Activated CD8-positive, alpha-beta memory T cell treated with anti-CD3 and anti-CD28 coated beads, Interleukin-2, amount 50 U/mL, for 4 hours (primary cell): ENCODE data around the gene IFT88.

Experiments
- DNase-seq: peaks from one replicate; pipeline ENCODE4 v3.0.0-alpha.2; 2020

The IFT88 gene

DNA sequence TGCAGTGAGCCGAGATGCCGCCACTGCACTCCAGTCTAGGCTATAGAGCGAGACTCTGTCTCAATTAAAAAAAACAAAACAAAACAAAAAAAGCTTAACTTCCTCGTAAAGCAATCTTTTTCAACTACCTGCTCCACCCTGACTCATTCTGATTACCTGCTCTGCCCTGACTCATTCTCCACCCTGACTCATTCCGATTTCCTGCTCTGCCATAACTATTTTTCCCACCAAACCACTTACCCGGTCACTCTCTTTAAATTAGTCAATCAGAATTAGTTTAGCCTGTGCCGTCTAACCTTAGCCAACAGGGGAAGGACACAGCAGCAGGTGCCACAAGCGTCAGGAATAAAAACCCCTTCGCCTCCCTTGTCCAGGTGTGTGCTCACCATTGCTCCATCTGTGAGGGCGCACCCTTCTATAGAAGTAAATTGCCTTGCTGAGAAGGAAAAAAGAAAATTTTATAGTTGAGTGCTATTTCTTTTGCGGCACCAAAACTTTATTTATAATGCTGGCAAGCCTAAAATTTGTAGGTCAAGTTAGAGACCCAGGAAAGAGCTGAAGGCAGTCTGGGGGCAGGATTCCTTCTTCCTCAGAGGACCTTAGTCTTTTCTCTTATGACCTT lies 1.7 kb upstream of the IFT88 start:
- DNase-seq = no peak

DNA sequence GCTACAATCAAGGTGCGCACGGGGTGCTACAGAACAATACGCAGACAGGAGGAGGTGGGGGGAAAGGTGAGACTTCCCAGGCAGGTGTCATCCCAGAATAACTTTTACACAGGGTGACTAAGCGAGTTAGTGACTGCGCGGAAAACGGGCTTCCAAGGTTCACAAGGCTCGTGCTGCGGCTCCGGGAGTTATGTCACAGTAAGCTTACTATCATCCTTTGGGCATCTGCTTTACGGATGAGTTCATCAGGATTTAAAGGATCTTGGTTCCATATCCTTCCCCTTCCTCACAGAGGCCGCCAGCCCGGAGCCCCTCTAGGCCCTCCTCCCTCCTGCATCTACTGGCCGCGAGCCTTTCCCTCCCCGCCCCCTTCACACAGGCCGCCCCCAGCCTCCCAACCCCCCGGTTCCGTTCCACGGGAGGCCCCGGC lies 474 bp upstream of the IFT88 start:
- no peak for DNase-seq

DNA sequence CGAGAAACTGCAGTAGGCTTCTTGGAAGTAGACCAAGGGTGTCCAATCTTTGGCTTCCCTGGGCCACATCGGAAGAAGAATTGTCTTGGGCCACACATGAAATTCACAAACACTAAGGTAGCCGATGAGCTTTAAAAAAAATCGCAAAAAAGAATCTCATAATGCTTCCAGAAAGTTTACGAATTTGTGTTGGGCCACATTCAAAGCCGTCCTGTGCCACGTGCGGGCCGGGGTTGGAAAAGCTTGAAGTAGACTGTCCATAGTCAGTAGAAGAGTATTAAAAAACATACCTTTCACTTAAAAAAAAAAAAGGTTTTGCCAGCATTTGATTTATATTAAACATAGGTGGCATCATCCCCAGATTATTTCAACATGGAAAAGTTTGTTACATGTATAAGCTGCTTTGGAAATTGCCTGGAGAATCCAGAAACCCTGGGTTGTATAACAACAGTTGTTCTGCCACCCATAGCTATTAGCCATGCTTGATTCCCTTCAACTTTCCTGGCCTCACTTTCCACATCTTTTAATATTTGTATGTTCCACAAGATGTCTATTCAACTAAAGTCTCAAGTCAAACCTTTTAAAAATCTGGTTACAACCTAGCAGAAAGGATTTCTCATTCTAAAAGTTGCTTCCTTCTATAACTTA lies 1.0 kb downstream of the IFT88 start:
- DNase-seq = no peak

DNA sequence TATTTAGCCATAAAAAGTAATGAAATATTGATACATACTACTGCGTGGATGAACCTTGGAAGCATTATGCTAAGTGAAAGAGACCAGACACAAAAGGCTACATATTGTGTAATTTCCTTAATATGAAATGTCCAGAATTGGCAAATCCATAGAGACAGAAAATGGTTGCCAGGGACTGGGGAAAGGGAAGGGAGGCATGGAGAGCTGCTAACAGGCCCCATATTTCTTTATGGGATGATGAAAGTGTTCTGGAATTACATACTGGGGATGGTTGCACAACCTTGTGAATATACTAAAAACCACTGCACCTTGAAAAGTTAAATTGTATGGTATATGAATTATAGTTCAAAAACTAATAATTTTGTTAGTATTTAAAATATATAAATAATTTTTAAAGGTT lies 3.6 kb downstream of the IFT88 start:
- no peak for DNase-seq

DNA sequence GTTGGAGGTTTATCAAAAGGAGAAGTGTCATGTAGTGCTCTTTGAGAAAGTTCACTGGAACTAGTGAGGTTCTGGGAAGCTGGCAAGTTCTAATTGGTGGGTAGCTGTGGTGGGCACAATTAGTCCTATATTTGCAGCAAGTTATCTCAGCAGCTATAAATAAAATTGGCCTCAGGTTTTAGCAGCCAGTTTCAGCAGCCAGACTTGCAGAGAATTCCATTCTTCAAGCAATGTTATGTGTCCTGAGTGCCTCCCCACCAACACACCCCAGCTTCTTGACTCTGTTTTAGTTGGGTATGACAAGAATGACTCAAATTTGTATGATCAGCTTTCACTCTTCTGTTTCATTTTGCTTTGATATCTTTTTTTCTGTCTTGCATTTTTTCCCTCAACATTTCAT lies 4.7 kb downstream of the IFT88 start:
- DNase-seq = no peak

DNA sequence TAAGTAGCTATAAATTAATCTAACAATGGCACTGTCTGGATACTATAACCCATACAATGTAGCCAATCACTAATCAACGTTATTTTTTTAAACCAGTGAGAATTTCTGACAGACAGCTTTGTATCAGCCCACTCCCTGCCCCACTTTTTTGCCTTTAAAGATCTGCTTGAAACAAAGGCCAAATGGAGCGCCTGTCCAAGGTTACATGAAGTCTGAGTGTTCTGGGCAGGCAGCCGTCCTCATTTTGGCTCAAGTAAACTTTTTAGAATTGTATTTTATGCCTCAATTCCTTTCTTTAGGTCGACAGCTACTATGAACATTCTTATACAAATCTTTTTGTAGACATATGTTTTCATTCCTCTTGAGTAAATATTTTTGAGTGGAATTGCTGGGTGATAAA lies 6.2 kb downstream of the IFT88 start:
- no peak for DNase-seq

DNA sequence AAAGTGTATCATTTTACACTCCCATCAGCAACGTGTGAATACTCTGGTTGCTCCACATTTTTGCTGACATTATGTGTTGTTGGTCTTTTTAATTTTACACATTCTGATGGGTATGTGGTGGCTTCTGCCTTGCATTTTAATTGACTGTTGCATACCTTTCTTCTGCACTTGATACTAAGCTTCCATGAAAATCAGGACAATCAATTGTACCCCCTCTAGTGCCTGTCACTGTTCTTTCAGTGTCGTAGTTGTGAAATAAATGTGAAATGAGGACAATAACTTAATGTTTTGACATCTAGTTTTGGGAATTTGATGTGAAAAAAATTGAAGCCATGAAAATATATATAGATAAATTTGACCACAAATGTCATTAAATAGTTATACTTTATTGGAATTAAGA lies 6.7 kb downstream of the IFT88 start:
- no peak for DNase-seq

DNA sequence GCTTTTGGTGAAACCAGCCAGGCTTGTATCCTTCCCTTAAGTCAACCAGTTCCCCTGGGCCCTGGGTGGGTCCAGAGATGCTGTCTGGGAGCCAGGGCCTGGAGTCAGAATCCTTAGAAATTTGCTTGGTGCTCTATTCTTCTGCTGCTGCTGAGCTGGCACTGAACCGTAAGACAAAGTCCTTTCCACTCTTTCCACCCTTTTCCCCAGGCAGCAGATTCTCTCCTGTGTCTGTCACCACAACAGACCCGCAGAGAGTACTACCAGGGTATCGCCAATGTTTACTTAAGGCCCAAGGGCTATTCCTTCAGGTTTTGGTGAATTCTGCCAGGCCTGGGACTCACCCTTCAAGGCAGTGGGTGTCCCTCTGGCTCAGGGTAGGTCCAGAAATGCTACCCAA lies 12.2 kb downstream of the IFT88 start:
- DNase-seq = no peak

DNA sequence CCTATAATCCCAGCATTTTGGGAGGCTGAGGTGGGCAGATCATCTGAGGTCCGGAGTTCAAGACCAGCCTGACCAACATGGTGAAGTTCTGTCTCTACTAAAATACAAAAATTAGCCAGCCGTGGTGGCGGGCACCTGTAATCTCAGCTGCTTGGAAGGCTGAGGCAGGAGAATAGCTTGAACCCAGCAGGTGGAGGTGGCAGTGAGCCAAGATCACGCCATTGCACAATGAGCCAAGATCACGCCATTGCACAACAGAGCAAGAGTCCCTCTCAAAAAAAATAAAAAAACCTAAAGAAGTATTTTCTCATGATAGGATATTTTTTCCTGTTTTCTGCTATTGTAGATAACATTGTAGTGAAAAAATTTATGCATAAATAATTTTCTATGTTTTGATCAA lies 13.3 kb downstream of the IFT88 start:
- DNase-seq = no peak

DNA sequence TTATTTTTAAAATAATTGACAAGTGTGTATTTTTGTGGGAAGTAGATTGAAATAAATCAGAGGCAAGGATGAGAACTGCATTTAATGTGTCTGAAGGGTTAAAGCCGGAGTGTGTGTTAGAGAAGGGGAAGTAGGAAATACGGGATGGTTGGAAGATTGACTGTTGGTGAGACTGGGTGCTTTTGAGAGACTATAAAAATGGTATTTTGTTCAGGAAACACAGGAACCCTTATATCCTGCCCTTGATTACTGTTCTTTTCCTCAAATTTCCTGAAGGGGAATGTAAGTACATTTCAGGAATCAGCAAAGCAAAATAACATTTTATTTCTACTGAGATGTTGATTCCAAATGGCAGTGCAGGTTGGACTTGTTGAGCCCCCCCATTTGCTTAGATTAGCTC lies 15.1 kb downstream of the IFT88 start:
- DNase-seq = no peak

DNA sequence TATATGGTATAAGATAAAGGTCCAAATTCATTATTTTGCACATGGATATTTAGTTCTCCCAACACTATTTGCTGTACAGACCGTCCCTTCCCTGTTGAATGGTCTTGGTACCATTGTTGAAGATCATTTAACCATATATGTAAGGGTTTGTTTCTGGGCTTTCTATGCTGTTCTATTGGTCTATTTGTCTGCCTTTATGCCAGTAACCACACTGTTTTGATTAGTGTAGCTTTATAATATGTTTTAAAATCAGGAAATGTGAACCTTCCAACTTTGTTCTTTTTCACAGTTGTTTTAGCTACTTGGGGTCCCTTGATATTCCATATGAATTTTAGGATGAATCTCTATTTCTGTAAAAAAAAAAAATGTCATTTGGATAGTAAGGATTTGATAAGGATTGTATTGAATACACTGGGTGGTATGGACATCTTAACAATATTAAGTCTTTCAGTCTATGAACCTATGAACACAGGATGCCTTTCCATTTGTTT lies 16.9 kb downstream of the IFT88 start:
- no peak for DNase-seq

DNA sequence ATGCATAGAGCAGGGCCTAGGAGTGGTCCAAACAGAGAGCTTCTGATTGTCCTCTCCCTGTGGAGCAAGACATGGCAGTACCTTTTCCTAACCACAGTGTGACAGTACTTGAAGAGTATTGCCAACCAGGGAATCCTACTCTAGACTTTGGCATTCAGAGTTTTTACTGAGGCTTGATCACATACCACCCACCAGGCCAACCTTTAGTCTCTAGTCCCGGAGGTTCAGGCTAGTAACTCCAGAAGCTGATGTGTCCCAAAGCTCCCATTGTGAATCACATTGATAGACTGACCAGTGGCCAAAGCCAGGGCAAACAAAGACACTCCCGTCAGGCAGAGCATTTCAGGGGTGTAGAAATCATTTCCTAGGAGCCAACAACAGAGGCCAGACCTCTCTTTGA lies 18.4 kb downstream of the IFT88 start:
- DNase-seq = no peak

DNA sequence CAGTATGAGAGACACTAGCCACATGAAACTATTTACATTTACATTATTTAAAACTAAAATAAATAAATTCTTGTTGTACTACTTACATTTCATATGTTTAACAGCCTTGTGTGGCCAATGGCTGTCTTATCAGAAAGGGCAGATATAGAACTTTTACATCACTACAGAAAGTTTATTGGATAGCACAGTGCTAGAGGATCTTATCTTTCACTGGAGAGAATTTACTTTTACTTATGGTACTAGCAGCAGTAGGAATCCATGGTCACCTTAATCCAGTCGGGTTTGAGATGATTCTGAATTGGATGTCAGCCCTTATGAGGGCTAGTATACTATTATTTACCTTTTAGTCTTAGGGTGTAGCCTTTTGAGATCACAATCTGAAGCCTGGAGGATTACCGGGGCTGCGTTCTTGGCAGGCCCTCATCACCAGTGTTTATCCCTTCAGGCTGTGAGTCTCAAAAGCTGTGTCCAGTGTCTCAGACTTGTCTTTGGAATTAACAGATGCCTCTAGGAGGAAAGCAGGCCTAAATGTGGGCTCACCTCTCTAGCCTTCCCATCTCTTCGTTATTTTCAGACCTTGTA lies 21.7 kb downstream of the IFT88 start:
- no peak for DNase-seq

DNA sequence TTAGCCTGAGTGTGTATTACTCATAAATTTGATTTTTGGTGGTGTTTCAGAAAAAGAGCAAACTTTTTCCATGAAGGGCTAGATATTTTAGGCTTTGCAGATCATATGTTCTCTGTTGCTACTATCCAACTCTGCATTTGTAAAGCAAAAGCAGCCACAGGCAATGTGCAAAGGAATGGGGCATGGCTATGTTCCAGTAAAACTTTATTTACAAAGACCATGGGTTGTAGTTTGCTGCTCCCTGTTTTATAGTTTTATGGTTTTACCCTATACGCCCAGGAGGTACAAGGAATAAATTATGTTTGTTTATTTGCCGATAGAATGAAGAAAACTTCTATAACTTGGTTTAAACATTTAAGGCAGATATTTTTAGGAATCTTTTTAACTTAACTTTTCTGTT lies 23.6 kb downstream of the IFT88 start:
- DNase-seq = no peak

DNA sequence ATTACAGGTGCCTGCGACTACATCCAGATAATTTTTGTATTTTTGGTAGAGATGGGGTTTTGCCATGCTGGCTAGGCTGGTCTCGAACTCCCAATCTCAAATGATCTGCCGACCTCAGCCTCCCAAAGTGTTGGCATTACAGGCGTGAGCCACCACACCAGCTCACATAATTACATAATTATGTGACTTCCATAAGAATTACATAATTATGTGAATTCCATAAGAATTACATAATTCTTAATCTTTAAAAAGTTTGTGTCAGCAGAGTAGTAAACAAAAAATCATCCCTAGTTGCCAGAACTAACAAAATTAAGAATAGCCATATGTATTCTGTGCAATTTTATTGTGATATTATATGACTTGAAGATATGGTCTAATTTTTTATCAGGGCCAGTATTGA lies 25.6 kb downstream of the IFT88 start:
- no peak for DNase-seq

DNA sequence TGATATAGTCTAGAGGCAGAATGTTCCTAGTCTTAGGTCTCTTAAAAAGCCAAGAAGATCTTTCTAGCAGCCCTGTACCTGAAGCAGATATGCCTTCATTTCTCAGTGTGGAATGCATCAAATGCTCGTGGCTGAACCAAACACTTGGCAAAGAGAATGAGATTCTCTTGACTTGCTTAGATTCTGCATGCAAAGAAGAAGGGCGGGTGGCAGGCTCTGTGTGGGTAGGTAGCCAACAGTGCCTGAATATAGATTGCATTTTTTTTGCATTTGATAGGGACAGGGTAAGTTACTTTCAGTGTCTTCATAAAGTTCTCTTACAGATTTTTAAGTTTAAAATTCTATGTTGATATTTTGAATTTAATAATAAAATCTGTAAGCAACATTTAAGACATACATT lies 27.3 kb downstream of the IFT88 start:
- no peak for DNase-seq

DNA sequence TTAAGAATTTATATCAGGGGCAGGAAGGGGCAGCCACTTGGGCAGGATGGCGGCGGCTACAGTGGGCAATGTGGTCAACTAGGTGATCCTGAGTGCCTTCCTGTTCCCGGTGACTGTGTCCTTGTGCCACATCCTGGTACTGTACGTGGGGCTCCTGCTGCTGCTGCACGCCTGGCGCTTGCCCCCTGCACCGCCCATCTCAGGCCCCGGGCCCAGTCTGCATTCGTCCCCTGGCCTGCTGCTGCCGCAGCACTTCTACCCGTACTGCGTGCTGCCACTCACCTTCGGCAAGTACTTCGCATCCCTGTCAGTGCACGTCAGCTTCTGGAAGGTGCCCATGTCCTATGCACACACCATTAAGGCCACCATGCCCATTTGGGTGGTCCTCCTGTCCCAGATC lies 40.1 kb downstream of the IFT88 start:
- no peak for DNase-seq

DNA sequence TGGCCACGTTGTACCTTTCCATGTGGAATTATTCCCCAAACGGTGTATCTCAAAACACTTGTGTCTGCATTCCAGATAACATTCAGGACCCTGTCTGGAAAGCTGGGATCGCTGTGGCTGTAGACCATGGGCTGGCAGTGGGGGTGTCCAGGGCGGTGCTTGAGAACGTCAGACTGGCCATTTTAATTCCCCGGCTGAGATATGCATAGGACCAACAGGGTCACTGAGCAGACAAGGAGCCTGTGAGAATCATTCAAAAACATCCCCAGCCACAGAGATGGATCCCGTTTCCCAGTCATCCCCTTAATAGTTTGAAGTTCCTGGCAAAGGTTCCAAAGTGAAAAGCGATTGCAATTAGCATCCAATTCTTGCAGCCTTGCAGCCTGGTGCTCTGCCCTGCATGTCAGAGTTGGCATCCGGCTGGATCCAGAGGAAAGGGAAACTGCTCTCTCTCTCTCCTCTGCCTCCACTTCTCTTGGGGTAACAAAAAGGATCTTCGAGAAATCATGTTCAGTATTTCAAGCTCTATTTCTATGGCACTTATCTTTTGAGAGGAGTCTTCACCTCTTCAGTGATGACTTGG lies 41.6 kb downstream of the IFT88 start:
- DNase-seq = no peak

DNA sequence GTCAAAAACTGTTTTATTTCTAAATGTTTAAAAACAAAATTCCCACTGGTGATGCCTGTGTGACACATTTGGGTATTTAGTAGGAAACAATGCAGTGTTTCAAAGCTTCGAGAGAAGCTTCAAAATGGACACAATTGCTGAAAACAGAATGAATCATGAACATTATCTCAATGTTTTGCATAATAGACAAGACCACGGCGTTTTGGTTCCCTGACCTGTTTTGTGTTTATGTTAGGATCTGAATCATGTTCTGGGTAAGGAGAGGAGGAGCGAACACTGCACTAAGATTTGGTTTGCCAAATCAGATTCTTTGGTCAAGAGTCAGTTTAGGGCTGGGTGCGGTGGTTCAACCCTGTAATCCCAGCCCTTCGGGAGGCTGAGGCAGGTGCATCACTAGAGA lies 42.2 kb downstream of the IFT88 start:
- no peak for DNase-seq

DNA sequence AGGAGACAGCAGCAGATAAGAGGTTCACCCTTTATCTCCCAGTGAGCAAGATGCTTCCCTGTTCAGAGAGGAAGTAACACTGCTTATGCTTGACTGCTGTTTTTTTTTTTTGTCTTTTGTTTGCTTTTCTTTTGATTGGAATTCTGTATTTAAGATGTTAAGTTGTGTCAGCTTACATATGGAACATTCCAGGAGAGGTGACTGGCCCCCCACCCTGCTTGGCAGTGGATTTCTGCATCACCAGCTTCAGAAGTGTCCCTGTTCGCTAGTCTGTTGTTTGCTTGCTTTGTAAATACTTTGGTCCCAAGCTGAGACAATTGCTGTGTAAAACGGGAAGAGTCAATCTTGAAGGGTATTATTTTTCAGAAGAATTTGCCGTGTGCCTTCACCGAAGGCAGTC lies 43.0 kb downstream of the IFT88 start:
- no peak for DNase-seq

DNA sequence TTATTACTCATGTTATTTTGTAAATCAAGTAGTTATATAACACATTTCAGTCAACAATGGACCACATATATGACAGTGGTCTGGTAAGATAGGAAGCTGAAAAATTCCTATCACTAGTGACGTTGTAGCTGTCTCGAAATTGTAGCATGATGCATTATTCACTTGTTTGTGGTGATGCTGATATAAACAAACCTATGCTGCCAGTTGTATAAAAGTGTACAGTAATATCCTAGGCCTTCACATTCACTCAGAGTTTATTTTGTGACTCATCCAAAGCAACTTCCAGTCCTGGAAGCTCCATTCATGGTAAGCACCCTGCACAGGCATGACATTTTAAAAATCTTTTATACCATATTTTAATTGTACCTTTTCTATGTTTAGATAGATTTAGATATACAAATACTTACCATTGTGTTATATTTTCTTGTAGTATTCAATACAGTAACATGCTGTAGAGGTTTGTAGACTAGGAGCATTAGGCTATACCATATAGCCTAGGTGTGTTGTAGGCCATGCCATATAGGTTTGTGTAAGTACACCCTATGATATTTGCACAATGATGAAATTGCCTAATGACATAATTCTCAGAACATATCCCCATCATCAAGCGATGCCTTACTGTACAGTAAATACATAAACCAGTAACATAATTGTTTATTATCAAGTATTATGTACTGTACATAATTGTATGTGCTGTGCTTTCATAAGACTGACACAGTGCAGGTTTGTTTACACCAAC lies 49.3 kb downstream of the IFT88 start:
- DNase-seq = no peak

DNA sequence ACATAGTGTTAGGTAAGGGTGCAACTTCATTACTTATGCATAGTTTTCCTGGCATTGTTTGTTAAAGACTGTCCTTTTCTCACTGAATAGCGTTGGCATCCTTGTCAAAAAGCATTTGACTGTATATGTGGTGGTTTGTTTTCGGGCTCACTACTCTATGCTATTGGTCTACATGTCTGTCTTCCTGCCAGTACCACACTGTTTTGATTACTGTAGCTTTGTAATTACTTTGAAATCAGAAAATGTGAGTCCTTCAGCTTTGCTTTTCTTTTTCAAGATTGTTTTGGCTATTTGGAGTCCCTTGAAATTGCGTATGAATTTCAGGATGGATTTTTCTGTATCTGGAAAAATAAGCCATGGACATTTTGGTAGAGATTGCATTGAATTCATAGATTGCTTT lies 56.0 kb downstream of the IFT88 start:
- DNase-seq = no peak

DNA sequence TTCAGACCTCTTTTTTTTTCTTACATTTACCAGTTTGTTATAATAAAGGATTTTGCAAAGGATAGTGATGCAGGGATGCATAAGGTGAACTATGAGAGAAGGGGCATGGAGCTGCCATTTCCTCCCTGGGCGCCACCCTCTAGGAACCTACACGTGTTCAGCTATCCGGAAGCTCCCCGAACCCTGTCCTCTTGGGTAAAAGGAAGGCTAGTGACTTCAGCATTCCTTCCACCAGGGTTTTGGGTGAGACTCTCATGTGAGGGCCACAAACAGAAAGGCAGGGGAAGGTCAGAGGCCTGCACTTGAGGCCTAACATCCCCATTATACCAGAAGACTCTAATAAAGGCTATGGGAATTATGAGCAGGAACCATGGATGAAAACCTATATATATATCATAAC lies 57.3 kb downstream of the IFT88 start:
- DNase-seq = no peak

DNA sequence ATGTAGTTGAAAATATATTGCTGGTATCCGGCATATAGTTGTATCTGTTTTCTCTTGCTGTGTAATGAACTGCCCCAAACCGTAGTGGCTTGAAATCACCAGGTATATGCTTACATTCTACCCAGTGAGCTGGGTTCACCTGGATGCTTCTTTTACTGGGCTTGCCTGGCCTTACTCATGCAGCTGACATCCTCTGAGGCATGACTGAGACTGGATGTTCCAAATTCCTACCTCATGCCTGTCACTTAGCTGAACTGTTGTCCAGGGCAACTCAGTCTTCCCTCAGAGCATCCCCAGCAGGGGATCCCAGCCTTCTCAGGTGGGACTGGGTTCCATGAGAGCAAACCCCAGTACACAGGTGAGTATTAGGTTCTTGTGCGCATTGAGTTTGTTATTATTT lies 66.8 kb downstream of the IFT88 start:
- no peak for DNase-seq
